Osteocyte (in vitro differentiated cells): ENCODE data around the gene R3HDM2. TPM values are rescaled to one million over a fixed set of nuclear protein-coding genes. Genes with fewer than 3 reads are reported as not detected.

ENCODE experiments used
- DNase-seq: peaks from one replicate; pipeline ENCODE4 v3.0.0; 2021; ENCODE audit warnings: mixed read lengths; ENCODE audit not compliant: unreplicated experiment; ENCODE audit errors: extremely low spot score
- H3K27ac Mint-ChIP-seq: one replicate; pipeline ENCODE4 v1.8.0; 2021; ENCODE audit warnings: mild to moderate bottlenecking, mixed read lengths; ENCODE audit not compliant: unreplicated experiment
- H3K27me3 Mint-ChIP-seq: one replicate; pipeline ENCODE4 v1.8.0; 2021; ENCODE audit warnings: mixed read lengths; ENCODE audit not compliant: unreplicated experiment
- H3K36me3 Mint-ChIP-seq: one replicate; pipeline ENCODE4 v1.8.0; 2021; ENCODE audit warnings: mixed read lengths; ENCODE audit not compliant: unreplicated experiment
- H3K4me1 Mint-ChIP-seq: one replicate; pipeline ENCODE4 v1.8.0; 2021; ENCODE audit warnings: mixed read lengths; ENCODE audit not compliant: unreplicated experiment
- H3K4me3 Mint-ChIP-seq: one replicate; pipeline ENCODE4 v1.8.0; 2021; ENCODE audit warnings: mild to moderate bottlenecking, moderate library complexity, mixed read lengths; ENCODE audit not compliant: unreplicated experiment
- H3K9me3 Mint-ChIP-seq: one replicate; pipeline ENCODE4 v1.8.0; 2021; ENCODE audit warnings: mixed read lengths; ENCODE audit not compliant: unreplicated experiment
- CTCF ChIP-seq: fragments of 200-600 bp; sonication (generic); IDR thresholded peaks from 2 replicates; pipeline ENCODE4 v1.5.0; 2021; ENCODE audit warnings: antibody characterized with exemption, mild to moderate bottlenecking, moderate library complexity
- total RNA-seq: library from RNA; stranded (reverse); gene quantifications from 2 replicates; pipeline ENCODE4 v1.2.1, GENCODE V29; 2021

R3HDM2 gene
- total RNA-seq, 1 donor from 2014 or later, result 65.0 TPM

- H3K9me3 Mint-ChIP-seq, result no peaks in the 10 kb centered on the region
- H3K36me3 Mint-ChIP-seq, result peaks cover 16% of the 10 kb centered on the region
- DNase-seq, result no peak
- H3K4me3 Mint-ChIP-seq, result peak overlapping the region; percentile 71
- no peak for TF ChIP-seq CTCF
- H3K27ac Mint-ChIP-seq, result peak overlapping the region; percentile 98
- peaks cover 2% of the 10 kb centered on the region for H3K27me3 Mint-ChIP-seq
- peaks cover 82% of the 10 kb centered on the region for H3K4me1 Mint-ChIP-seq
Measured at GRCh38 chr12:57236201-57236924, 194.5 kb downstream of the R3HDM2 start.

GRCh38 chr12:57235728-57236131, 195.1 kb downstream of the R3HDM2 start:
- no peak for TF ChIP-seq CTCF
- H3K27me3 Mint-ChIP-seq, result peaks cover 2% of the 10 kb centered on the region
- peak overlapping the region; percentile 71 for H3K4me3 Mint-ChIP-seq

GRCh38 chr12:57235017-57235727, 195.7 kb downstream of the R3HDM2 start:
- H3K4me1 Mint-ChIP-seq, result peaks cover 81% of the 10 kb centered on the region
- peaks cover 18% of the 10 kb centered on the region for H3K36me3 Mint-ChIP-seq
- DNase-seq, result peak; percentile 97
- peak overlapping the region; percentile 98 for H3K27ac Mint-ChIP-seq
- peak overlapping the region; percentile 71 for H3K4me3 Mint-ChIP-seq
- no peaks in the 10 kb centered on the region for H3K27me3 Mint-ChIP-seq
- peak; percentile 14 for TF ChIP-seq CTCF
- H3K9me3 Mint-ChIP-seq, result no peaks in the 10 kb centered on the region

More at GRCh38 chr12:57235728-57236131, 195.1 kb downstream of the R3HDM2 start:
- Mint-ChIP-seq H3K36me3 (peaks cover 17% of the 10 kb centered on the region), H3K27ac (peak overlapping the region; percentile 98), H3K4me1 (peaks cover 80% of the 10 kb centered on the region), H3K9me3 (no peaks in the 10 kb centered on the region)
- no peak for DNase-seq

GRCh38 chr12:57234571-57235016, 196.2 kb downstream of the R3HDM2 start:
- Mint-ChIP-seq H3K4me3 (peak overlapping the region; percentile 33), H3K27me3 (no peaks in the 10 kb centered on the region)

More at GRCh38 chr12:57234571-57235016, 196.2 kb downstream of the R3HDM2 start:
- DNase-seq, result no peak
- H3K9me3 Mint-ChIP-seq, result no peaks in the 10 kb centered on the region
- peak overlapping the region; percentile 98 for H3K27ac Mint-ChIP-seq
- peaks cover 18% of the 10 kb centered on the region for H3K36me3 Mint-ChIP-seq
- peaks cover 79% of the 10 kb centered on the region for H3K4me1 Mint-ChIP-seq
- no peak for TF ChIP-seq CTCF
